K562 (cell line): ENCODE data around the gene PRDX1. TPM values are rescaled to one million over a fixed set of nuclear protein-coding genes. Genes with fewer than 3 reads are reported as not detected.

Experiments
- BMI1 ChIP-seq: fragments of 150-350 bp; IDR thresholded peaks from 2 replicates; pipeline ENCODE4 v1.6.1; 2014; ENCODE audit warnings: low read length
- CBFA2T3 ChIP-seq: fragments of 450-650 bp; IDR thresholded peaks from 2 replicates; pipeline ENCODE4 v1.6.1; 2017
- FOS ChIP-seq: IDR thresholded peaks from 3 replicates; pipeline ENCODE4 v1.6.1; 2011; ENCODE audit not compliant: insufficient read length; ENCODE audit errors: extremely low read depth
- FOXA1 ChIP-seq: fragments of 450-650 bp; IDR thresholded peaks from 2 replicates; pipeline ENCODE4 v1.6.1; 2016; ENCODE audit warnings: mild to moderate bottlenecking, borderline replicate concordance
- GTF2A2 ChIP-seq: IDR thresholded peaks from 2 replicates; pipeline ENCODE4 v1.6.1; 2016; ENCODE audit warnings: mild to moderate bottlenecking, missing genetic modification characterization, missing compliant biosample characterization
- IRF2 ChIP-seq: sonication (generic); formaldehyde crosslinking; IDR thresholded peaks from 2 replicates; pipeline ENCODE4 v1.8.1; 2022; ENCODE audit warnings: mild to moderate bottlenecking, missing genetic modification reagents
- MEF2A ChIP-seq: IDR thresholded peaks from 2 replicates; pipeline ENCODE4 v1.6.1; 2011; ENCODE audit warnings: low read depth, mild to moderate bottlenecking, low read length, moderate library complexity; ENCODE audit not compliant: control insufficient read depth
- MTA2 ChIP-seq: fragments of 450-650 bp; IDR thresholded peaks from 2 replicates; pipeline ENCODE4 v1.6.1; 2016; ENCODE audit warnings: low read depth
- MTA3 ChIP-seq: fragments of 450-650 bp; formaldehyde crosslinking; IDR thresholded peaks from 2 replicates; pipeline ENCODE4 v1.6.1; 2017; ENCODE audit warnings: mild to moderate bottlenecking, borderline replicate concordance
- RBM14 ChIP-seq: fragments of 200-400 bp; formaldehyde crosslinking; IDR thresholded peaks from 2 replicates; pipeline ENCODE4 v1.6.1; 2018; ENCODE audit warnings: low read depth, mild to moderate bottlenecking, low read length, moderate library complexity, borderline replicate concordance; ENCODE audit not compliant: insufficient read depth
- STAT5A ChIP-seq: IDR thresholded peaks from 2 replicates; pipeline ENCODE4 v1.6.1; 2012; ENCODE audit warnings: low read length, inconsistent platforms, borderline replicate concordance
- XRCC4 ChIP-seq: IDR thresholded peaks from one replicate; pipeline ENCODE4 v1.6.1; 2011; ENCODE audit not compliant: insufficient read depth, insufficient read length; ENCODE audit errors: extremely low read depth
- ZZZ3 ChIP-seq: fragments of 450-650 bp; IDR thresholded peaks from 2 replicates; pipeline ENCODE4 v1.6.1; 2016; ENCODE audit warnings: antibody characterized with exemption, mild to moderate bottlenecking, moderate library complexity
- polyA plus RNA-seq, 8 experiments: library from polyadenylated mRNA; depleted of rRNA in 4 of 8; stranded (reverse) in 5 of 8; unstranded in 3 of 8; fragments of >200 nt; fragmentation: Nextera tagmentation in 2 of 8; fragmentation: Illumina TruSeq in 1 of 8; extraction: Ambion mirVana in 2 of 8; extraction: Trizol in 1 of 8; gene quantifications; 2 replicates each; pipeline versions ENCODE4 v1.2.1 to v1.2.3, GENCODE V29; 2011 to 2014; ENCODE audit warnings: inconsistent platforms in 1 of 8, missing spikeins in 1 of 8
- total RNA-seq, 7 experiments: library from RNA; depleted of rRNA in 6 of 7; stranded (reverse); fragments of >200 nt in 6 of 7; fragmentation: Illumina TruSeq in 2 of 7; extraction: Trizol in 2 of 7; gene quantifications; 2 replicates each; pipeline versions ENCODE4 v1.2.1 to v1.2.3, GENCODE V29; 2011 to 2021; ENCODE audit warnings: low replicate concordance in 1 of 7
- TF ChIP-seq, protein P1 (sequence below): fragments of 250-450 bp; sonication (Bioruptor Pico); IDR thresholded peaks from 2 replicates; pipeline ENCODE4 v1.4.0; 2020
- TF ChIP-seq, protein P2 (sequence below), 2 experiments: IDR thresholded peaks; 2 replicates each; pipeline ENCODE4 v1.6.1; 2011; ENCODE audit warnings: borderline replicate concordance in 1 of 2, control low read depth in 1 of 2, low read depth in 1 of 2, low read length in 1 of 2, mild to moderate bottlenecking in 1 of 2, mixed read lengths in 1 of 2, moderate library complexity in 1 of 2; ENCODE audit not compliant: insufficient read depth in 1 of 2, insufficient read length in 1 of 2, poor library complexity in 1 of 2, severe bottlenecking in 1 of 2; ENCODE audit errors: extremely low read depth in 1 of 2
- TF ChIP-seq, protein P3 (sequence below): fragments of 450-650 bp; IDR thresholded peaks from 2 replicates; pipeline ENCODE4 v1.6.1; 2016
- TF ChIP-seq, protein P4 (sequence below): sonication (generic); formaldehyde crosslinking; IDR thresholded peaks from 2 replicates; pipeline ENCODE4 v1.8.1; 2023; ENCODE audit warnings: mild to moderate bottlenecking, missing genetic modification reagents, moderate library complexity
- TF ChIP-seq, protein P5 (sequence below): fragments of 450-650 bp; IDR thresholded peaks from 2 replicates; pipeline ENCODE4 v1.6.1; 2016; ENCODE audit warnings: low read depth, mild to moderate bottlenecking, moderate library complexity

Gene PRDX1
- total and polyA plus RNA-seq, 9 of the 15 experiments (the other 6 are each of a cell fraction or from before 2014, with no cell fraction given): 748 to 2,388 (median 1,045) TPM

DNA sequence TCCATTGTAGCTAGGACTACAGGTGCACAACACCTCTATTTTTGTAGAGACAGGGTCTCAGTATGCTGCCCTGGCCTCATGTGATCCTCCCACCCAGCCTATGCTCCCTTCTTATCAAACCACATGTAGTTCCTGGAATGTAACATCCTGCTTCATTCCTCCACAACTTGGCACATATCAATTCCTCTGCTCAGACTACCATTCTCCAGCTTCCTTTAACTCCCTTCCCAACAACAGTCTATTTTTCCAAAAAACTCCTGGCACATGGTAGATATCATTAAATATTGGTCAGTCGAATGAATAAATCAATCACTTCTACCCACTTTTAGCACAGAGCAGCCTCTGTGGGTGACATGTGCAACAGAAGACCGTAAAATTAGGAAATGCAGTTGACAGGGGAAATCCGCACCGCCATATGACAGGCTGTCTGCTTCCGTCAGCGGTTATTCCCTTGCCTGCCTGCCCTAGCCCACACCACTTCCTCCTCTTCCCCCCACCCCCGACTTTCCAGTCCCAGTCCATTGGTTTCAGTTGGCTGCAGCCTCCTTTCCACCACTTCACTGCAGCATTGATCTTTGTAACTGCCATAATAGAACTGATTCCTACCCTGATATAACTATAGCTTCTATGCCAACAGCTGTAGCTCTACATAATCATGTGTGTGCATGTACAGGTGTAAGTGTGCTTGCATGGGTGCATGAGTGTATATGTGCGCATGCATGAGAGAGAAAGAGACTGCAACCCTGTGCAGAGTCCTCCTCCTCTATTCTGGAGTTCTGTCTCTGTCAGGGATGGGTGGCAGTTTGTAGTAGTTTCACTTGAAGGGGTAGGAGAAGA, 22.1 kb upstream of the PRDX1 start (continued):
- TF ChIP-seq, protein P1, sequence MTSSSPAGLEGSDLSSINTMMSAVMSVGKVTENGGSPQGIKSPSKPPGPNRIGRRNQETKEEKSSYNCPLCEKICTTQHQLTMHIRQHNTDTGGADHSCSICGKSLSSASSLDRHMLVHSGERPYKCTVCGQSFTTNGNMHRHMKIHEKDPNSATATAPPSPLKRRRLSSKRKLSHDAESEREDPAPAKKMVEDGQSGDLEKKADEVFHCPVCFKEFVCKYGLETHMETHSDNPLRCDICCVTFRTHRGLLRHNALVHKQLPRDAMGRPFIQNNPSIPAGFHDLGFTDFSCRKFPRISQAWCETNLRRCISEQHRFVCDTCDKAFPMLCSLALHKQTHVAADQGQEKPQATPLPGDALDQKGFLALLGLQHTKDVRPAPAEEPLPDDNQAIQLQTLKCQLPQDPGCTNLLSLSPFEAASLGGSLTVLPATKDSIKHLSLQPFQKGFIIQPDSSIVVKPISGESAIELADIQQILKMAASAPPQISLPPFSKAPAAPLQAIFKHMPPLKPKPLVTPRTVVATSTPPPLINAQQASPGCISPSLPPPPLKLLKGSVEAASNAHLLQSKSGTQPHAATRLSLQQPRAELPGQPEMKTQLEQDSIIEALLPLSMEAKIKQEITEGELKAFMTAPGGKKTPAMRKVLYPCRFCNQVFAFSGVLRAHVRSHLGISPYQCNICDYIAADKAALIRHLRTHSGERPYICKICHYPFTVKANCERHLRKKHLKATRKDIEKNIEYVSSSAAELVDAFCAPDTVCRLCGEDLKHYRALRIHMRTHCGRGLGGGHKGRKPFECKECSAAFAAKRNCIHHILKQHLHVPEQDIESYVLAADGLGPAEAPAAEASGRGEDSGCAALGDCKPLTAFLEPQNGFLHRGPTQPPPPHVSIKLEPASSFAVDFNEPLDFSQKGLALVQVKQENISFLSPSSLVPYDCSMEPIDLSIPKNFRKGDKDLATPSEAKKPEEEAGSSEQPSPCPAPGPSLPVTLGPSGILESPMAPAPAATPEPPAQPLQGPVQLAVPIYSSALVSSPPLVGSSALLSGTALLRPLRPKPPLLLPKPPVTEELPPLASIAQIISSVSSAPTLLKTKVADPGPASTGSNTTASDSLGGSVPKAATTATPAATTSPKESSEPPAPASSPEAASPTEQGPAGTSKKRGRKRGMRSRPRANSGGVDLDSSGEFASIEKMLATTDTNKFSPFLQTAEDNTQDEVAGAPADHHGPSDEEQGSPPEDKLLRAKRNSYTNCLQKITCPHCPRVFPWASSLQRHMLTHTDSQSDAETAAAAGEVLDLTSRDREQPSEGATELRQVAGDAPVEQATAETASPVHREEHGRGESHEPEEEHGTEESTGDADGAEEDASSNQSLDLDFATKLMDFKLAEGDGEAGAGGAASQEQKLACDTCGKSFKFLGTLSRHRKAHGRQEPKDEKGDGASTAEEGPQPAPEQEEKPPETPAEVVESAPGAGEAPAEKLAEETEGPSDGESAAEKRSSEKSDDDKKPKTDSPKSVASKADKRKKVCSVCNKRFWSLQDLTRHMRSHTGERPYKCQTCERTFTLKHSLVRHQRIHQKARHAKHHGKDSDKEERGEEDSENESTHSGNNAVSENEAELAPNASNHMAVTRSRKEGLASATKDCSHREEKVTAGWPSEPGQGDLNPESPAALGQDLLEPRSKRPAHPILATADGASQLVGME (CRISPR knock-in tag): no peak
- TF ChIP-seq, protein P2, sequence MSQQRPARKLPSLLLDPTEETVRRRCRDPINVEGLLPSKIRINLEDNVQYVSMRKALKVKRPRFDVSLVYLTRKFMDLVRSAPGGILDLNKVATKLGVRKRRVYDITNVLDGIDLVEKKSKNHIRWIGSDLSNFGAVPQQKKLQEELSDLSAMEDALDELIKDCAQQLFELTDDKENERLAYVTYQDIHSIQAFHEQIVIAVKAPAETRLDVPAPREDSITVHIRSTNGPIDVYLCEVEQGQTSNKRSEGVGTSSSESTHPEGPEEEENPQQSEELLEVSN (IDR thresholded peaks at IDR 0.05; ENCODE audit: borderline replicate concordance in 1 of 2, extremely low read depth in 1 of 2, insufficient read depth in 1 of 2, insufficient read length in 1 of 2, low read depth in 1 of 2, low read length in 1 of 2, poor library complexity in 1 of 2, severe bottlenecking in 1 of 2): no peak
- TF ChIP-seq FOXA1 (no peak), MTA3 (no peak), XRCC4 (no peak), CBFA2T3 (no peak), STAT5A (no peak), IRF2 (CRISPR knock-in tag) (no peak), ZZZ3 (no peak), GTF2A2 (tag) (no peak), FOS (no peak), MEF2A (no peak), RBM14 (no peak), MTA2 (no peak), BMI1 (no peak)
- TF ChIP-seq, protein P3, sequence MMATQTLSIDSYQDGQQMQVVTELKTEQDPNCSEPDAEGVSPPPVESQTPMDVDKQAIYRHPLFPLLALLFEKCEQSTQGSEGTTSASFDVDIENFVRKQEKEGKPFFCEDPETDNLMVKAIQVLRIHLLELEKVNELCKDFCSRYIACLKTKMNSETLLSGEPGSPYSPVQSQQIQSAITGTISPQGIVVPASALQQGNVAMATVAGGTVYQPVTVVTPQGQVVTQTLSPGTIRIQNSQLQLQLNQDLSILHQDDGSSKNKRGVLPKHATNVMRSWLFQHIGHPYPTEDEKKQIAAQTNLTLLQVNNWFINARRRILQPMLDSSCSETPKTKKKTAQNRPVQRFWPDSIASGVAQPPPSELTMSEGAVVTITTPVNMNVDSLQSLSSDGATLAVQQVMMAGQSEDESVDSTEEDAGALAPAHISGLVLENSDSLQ: peak; percentile 52
- TF ChIP-seq, protein P4, sequence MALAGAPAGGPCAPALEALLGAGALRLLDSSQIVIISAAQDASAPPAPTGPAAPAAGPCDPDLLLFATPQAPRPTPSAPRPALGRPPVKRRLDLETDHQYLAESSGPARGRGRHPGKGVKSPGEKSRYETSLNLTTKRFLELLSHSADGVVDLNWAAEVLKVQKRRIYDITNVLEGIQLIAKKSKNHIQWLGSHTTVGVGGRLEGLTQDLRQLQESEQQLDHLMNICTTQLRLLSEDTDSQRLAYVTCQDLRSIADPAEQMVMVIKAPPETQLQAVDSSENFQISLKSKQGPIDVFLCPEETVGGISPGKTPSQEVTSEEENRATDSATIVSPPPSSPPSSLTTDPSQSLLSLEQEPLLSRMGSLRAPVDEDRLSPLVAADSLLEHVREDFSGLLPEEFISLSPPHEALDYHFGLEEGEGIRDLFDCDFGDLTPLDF: no peak
- TF ChIP-seq, protein P5, sequence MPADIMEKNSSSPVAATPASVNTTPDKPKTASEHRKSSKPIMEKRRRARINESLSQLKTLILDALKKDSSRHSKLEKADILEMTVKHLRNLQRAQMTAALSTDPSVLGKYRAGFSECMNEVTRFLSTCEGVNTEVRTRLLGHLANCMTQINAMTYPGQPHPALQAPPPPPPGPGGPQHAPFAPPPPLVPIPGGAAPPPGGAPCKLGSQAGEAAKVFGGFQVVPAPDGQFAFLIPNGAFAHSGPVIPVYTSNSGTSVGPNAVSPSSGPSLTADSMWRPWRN: no peak
